GM19324 (cell line): ENCODE measurements around the gene OR1M1.
"Not testable (repeated sequence)": the region's sequence is repeated elsewhere in the genome, so short reads cannot be mapped to it uniquely, and the experiment has no call there.

Source experiments
- ATAC-seq: cut with Tn5 transposase; IDR thresholded peaks from one replicate; pipeline ENCODE4 v1.9.1; 2021; ENCODE audit warnings: mild to moderate bottlenecking, moderate library complexity; ENCODE audit not compliant: unreplicated experiment, low FRiP score

The OR1M1 gene, protein sequence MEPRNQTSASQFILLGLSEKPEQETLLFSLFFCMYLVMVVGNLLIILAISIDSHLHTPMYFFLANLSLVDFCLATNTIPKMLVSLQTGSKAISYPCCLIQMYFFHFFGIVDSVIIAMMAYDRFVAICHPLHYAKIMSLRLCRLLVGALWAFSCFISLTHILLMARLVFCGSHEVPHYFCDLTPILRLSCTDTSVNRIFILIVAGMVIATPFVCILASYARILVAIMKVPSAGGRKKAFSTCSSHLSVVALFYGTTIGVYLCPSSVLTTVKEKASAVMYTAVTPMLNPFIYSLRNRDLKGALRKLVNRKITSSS

GRCh38 chr19:9086761-9087160 is at the start of gene OR1M1:
TSS of gene OR1M1 (plus strand) at chr19:9087061. CDS start at chr19:9093245, 6,184 bp downstream.
- ATAC-seq = no peak

GRCh38 chr19:9037400-9038062 is 49.3 kb upstream of the OR1M1 start:
- ATAC-seq = no peak

DNA sequence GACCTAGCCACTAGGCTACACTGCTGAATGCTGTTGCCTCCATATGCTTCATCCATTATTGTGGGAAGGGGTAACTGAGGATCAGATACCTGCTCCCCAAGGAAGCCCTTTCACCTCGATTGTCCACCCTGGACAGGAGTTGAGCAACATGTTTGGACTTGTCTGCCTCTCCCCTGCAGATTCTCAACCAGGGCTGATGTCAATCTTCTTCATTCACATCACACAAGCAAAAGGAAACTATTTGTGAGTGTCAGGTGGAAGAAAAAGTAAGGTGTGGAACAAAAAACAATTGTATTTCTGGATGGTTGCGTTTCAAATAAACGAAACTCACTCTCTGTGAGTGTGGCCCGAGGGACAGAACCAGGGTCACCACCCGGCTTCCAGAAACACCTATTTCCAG is 47.1 kb upstream of the OR1M1 start:
- ATAC-seq = no peak

DNA sequence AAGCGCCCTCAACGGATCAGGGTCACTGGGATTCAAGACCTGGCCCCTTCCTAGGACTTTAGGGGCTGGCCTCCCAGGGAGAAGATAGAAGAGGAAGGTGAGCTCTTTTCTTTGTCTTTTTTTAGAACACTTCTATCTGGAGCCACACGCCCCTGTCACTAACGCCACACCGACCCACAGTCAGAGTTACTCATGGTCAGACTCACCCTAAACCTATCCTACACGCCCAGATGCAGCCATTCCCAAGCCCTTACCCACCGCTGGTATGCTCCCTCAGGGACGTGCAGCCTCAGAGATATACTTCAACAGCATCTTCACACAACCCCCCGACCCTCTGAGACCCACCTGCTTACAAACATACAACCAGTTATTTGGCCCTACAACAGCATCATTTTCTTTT is 46.7 kb upstream of the OR1M1 start:
- no peak for ATAC-seq

GRCh38 chr19:9041023-9041422 is 45.8 kb upstream of the OR1M1 start:
- no peak for ATAC-seq

GRCh38 chr19:9043524-9043923 is 43.3 kb upstream of the OR1M1 start:
- ATAC-seq = no peak

DNA sequence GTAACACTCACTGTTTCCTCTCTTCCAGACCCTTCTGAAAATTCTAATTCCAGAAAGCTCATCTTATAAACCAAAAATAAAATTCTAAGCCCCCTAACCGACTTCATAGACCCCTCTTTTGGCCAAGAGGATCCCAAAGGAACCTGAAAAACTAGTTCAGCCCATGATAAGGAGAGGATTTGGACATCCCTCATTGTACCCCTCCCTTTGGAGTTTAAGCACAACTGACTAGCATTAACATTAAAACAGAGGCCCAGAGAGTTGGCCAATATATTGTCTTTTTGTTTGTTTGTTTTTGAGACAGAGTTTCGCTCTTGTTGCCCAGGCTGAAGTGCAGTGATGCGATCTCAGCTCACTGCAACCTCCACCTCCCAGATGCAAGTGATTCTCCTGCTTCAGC is 42.4 kb upstream of the OR1M1 start:
- ATAC-seq = no peak

DNA sequence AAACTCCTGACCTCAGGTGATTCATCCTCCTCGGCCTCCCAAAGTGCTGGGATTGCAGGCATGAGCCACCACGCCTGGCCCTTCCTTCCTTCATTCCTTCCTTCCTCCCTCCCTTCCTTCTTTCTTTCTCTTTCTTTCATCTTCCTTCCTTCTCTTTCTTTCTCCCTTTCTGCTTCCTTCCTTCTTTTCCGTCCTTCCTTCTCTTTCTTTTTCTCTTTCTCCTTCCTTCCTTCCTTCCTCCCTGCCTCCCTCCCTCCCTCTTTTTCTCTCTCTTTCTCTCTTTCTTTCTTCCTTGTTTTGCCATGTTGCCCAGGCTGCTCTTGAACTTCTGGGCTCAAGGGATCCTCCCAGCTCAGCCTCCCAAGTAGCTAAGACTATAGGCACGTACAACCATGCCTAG is 40.2 kb upstream of the OR1M1 start:
- ATAC-seq = no peak

DNA sequence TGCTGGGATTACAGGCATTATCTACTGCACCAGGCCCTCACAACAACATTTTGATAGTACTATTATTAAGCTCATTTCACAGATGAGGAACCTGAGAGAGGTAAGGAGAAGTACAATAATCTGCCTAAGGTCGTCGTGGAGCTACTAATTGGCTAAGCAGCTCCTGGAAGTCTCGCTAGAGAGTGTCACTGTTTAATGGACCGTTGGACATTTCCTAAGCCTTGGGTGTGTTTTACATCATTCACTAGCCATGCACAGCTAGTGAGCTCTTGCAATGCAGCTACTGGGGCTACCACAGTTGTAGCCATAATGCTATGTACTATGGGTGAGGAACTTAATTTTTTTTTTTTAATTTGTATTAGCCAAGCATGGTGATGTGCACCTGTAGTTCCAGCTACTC is 34.0 kb upstream of the OR1M1 start:
- no peak for ATAC-seq

DNA sequence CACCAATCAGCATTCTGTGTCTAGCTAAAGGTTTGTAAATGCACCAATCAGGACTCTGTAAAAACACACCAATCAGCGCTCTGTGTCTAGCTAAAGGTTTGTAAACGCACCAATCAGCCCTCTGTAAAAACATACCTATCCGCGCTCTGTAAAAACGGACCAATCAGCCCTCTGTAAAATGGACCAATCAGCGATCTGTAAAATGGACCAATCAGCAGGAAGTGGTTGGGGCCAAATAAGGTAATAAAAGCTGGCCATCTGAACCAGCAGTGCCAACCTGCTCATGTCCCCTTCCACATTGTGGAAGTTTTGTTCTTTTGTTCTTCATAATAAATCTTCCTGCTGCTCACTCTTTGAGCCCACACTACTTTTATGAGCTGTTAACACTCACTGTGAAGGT is 33.2 kb upstream of the OR1M1 start:
- not testable (repeated sequence) for ATAC-seq

DNA sequence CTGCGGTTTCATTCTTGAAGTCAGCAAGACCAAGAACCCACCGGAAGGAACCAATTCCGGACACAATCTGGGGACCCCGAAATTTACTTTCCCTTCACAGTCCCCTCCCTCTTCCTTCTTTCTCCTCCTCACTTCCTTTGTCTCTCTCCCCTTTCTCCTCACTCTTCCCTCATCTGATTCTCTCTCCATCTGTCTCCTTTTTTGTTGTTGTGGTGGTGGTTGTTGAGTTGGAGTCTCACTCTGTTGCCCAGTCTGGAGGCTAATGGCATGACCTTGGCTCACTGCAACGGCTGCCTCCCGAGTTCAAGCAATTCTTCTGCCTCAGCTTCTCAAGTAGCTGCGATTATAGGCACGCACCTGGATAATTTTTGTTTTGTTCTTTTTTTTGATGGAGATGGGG is 32.7 kb upstream of the OR1M1 start:
- no peak for ATAC-seq

GRCh38 chr19:9054765-9055164 is 32.1 kb upstream of the OR1M1 start:
- ATAC-seq = no peak

- ATAC-seq = not testable (repeated sequence)
These were observed 30.7 kb upstream of the OR1M1 start for GRCh38 chr19:9056131-9056530.

DNA sequence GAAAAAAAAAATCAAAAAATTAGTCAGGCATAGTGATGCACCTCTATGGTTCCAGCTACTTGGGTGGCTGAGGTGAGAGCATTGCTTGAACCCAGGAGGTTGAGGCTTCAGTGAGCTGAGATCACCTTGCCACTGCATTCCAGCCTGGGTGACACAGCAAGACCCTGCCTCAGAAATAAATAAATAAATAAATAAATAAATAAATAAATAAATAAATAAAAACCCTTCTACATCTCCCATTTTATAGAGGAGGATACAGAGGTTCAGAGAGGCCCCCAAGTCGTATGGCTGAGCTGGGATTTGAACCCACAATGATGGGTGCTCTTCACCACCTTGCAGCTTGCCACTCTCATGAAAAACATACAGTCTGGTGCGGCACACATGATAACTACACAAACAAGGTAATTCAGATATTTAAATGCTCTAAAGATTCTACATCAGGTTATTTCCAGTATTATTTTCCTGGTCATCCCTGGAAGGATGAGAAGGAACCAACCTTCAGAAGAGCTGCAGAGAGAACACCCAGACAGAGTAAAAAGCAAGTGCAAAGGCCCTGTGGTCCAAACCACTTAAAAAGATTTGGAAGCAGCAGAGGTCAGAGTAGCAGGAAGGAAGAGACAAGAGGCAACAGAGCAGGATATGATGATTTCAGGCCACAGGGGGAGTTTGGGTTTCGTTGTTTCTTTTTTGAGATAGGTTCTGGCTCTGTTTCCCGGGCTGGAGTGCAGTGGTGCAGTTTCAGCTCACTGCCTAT is 29.2 kb upstream of the OR1M1 start:
- no peak for ATAC-seq

GRCh38 chr19:9058905-9059667 is 27.8 kb upstream of the OR1M1 start:
- no peak for ATAC-seq

DNA sequence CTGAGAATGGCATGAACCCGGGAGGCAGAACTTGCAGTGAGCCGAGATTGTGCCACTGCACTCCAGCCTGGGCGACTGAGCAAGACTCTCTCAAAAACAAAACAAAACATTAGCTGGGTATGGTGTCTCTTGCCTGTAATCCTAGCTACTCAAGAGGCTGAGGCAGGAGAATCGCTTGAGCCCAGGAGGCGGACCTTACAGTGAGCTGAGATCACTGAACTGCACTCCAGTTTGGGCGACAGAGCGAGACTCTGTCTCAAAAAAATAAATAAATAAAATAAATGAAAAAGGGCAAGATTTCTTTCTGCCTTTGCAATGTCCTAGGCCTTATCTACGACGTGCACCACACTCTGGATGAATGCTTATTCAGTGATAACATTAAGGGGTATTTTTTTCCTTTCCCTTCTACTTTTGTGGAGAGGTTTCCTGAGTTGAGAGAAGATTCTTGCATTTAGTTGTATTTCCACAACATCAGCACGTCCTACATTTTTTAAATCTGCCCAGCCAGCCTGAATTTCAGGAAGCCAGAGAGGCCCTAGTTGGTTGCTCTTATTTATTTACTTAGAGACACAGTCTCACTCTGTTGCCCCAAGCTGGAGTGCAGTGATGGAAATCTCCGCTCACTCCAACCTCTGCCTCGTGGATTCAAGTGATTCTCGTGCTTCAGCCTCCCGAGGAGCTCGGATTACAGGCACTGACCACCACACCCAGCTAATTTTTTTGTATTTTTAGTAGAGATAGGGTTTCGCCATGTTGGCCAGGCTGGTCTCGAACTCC is 26.1 kb upstream of the OR1M1 start:
- ATAC-seq = no peak

GRCh38 chr19:9061879-9062278 is 25.0 kb upstream of the OR1M1 start:
- ATAC-seq = no peak

GRCh38 chr19:9065457-9066014 is 21.3 kb upstream of the OR1M1 start:
- no peak for ATAC-seq

- no peak for ATAC-seq
These were observed 16.8 kb upstream of the OR1M1 start for GRCh38 chr19:9070066-9070465.

- not testable (repeated sequence) for ATAC-seq
These were observed 15.1 kb upstream of the OR1M1 start for GRCh38 chr19:9071720-9072119.
